ENCODE results near the gene PRXL2A.
A peak's percentile ranks its signal among the peaks of the same experiment; 100 is the strongest.

The PRXL2A gene

DNA sequence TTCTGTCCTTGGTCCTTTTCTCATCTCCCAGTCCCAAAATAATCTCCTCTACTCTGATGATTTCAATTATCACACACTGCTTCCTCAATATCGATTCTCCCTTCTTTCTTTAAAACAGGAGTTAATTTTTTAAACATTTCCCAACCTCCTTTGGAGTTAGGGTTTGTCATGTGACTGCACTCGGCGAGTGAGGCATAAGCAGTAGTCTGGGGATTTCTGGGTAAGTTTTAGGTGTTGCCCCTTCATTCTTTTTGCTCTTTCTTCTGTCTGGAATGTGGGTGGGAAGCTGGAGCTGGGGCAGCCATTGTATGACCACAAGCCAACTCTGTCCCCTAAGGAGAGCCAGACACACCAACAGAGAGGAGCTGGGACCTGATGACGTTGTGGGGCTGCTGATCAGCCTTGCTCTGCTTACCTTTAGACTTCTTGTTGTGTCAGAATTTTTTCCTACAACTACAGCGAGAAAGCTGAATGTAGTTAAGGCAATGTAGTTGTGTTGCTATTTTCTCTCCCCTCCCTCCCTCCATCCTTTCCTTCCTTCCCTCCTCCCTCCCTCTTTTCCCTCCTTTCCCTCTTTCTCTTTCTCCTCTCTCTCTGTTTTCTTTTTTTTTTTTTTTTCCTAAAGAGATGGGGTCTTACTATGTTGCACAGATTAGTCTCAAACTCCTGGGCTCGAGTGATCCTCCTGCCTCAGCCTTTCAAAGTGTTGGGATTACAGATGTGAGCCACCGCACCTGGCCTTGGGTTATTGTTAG is 39.3 kb downstream of the PRXL2A start:
- no peak for DNase-seq

DNA sequence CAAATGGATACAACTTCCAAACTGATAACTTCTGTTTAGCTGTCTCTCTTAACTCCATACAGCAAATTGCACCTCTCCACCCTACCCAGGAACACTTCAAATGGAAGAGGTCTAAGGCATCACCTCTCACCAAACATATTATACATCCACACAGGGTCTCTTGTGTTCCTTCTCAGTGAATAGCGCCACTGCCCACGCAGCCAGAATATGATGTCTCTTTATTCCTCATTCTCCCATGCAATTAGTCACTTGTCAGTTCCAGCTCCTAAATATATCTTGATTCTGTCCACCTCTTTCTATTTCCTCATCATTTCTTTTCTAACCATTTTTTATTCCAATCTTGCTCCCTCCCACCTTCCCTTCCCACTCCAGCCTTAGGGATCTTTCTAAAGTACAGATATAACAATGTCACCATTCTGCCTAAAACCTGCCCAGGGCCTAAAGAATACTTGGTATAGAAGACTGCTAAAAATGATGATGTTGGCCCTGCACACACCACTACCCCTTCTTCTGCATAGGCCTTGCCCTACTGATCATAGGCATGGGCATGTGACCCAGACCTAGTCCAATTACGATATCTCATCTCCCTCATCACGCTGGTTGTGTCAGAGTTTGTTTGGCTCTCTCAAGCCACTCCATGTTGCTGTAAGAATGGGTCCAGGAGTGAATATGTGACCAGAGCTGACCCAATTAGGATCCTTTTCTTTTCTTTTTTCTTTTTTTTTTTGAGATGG is 40.0 kb downstream of the PRXL2A start:
- no peak for DNase-seq

DNA sequence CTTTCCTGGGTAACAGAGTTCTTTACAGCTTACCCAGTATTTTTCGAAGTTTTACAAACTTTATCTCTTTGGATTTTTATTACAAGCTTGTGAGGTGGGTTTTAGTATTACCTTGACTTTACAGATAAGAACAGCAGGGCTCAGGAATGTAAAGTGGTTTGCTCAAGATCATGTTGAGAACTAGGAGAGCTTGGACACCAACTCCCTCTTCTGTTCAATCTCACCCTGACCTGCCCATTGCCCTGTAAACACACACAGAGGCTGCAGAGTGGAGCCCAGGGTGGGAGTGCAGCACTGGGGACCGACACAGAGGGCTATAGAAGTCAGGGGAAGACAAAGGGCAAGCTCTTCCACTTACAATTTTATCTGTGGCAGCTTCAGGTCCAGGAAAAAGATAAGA is 41.2 kb downstream of the PRXL2A start:
- DNase-seq: no peak

- no peak for DNase-seq
Observed at GRCh38 chr10:80451132-80451531, 42.8 kb downstream of the PRXL2A start.

- no peak for DNase-seq
Observed at GRCh38 chr10:80452069-80452468, 43.7 kb downstream of the PRXL2A start.

DNA sequence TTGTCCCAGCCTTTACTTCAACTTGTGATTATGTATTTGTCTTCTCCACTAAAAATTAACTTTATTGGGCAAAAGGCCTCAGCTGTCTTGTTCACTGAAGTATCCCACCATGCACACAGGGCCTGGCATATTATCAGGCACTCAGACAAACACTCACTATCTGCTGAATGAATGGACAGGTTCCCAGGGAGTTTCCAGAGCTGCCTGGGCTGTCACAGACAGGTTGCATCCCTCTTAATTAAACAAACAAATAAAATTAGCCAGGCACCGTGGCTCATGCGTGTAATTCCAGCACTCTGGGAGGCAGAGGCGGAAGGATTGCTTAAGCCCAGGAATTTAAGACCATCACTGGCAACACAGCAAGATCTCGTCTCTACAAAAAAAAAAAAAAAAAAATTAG is 44.3 kb downstream of the PRXL2A start:
- DNase-seq: no peak

GRCh38 chr10:80453056-80453841 is 44.9 kb downstream of the PRXL2A start:
- no peak for DNase-seq

DNA sequence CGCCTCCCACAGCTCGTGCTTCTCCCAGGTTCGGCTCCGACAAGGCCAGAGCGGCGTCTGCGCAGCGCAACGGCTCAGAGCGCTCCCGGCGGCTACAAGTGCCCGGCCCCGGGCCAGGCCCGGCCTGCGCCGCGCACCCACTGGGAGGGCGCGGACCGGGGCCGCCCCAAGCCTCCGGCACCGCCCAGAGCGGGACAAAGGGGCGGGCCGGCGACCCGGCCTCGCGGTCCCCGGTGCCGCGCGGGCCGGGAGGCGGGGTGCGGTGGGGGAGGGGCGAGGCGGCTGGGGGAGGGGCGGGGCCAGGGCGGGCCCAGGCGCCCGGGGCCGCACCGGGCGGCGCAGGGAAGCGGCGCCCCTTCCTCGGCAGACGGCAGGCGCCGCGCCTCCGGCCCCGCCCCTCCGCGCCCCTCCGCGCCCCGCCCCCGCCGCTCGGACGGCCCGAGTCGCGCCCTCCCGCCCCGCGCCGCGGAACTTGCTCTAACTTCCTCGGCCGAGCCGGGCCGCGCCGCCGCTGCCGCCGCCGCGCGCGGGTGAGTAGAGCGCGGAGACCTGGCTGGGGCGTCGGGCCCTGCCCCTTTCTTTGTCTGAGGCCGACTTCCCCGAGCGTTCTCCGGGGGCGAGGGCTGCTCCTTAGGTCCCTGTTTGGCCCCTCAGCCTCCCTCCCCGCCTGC is 45.6 kb downstream of the PRXL2A start, which contains the start of gene TSPAN14:
TSS of gene TSPAN14 (plus strand) at position 469 of the 671 bp plus-strand sequence. CDS start 34,924 bp downstream, outside the sequence.
- DNase-seq: peak in 1 of 2 donors; percentile 68

DNA sequence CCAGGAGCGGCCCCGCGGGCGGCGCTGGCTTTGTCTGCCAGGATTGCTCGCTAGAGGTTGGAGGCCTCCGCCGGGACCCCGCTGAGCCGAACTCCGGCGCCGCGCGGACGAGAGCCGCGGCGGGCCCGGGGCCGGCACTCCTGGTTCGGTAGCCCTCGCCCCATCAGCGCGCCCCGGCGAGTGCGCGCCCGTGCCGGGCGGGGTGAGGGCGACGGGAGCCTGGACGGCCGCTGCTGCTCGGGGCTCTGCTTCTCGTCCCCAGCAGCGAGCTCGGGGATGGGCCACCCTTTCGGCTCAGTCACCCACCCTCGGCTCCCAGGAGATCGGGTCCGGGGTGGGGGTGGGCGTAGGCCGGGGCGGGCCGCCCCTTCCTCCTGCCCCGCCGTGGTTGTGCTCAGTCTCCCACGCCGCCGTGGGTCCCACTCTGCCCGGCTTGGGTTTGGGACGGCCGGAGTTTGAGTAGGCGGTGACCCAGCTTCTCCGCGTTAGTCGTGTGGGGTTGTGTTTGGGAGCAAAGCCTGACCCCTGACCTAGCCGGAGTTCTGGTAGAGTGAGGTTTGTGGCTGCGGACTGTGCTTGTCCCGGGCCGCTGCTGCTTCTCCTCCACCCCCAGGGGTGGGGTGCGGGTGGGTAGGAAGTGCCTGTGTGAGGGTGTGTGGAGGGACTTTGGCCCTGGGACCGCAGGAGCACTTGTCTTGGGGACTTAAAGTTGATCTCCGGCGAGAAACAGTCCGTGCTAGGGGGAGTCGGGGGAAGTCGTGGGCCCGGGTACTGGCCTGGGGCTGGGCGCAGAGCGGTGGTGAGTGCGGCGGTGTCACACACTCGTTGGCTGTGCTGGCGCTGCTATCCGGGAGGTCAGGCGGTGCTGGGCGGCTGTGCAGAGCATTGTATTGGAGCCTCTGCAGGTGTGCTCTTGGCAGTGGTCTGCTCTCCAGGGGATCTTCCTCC is 46.4 kb downstream of the PRXL2A start:
- DNase-seq: peak in 1 of 2 donors; percentile 28

DNA sequence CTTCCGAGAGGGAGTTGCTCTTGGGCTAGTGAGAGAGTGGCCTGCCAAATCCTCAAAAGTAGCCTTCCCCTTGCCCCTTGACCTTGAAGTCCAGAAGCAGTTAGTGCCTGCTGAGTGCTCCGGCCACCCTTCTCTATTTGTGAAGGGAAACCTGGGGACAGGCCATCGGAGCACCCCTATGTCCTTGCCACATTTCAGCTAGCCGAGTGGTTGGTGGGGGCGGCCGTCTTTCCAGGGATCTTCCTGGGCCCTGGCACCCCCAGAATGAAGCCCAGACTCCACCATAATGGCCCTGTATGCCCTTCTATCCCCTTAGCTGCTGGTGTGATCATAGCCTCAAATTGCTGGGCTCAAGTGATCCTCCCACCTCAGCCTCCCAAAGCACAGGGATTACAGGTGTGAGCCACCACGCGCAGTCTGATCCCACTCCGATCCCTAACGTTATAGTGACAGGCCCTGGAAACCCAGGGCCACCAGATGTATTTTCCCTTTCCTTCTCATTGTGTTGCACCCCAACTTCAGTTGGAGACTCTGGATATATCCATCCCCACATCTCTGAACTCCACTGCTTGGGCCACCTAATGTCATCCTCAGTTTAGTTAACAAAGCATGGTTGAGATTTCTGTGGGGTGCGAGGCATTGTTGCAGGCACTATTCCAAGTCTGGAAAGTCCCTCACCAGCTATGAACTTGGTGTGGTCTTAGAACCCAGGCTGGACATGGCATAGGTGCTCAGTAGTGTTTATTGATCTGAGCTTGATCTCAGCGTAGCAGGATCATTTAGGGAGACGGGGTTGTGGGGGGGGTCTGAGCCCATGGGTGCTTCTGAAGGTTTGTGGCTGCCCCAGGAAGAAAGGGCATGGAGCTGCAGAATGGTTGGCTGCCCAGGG is 47.4 kb downstream of the PRXL2A start:
- DNase-seq: no peak

- no peak for DNase-seq
Observed at GRCh38 chr10:80457554-80458262, 49.4 kb downstream of the PRXL2A start.

GRCh38 chr10:80458263-80458625 is 49.9 kb downstream of the PRXL2A start:
- no peak for DNase-seq

DNA sequence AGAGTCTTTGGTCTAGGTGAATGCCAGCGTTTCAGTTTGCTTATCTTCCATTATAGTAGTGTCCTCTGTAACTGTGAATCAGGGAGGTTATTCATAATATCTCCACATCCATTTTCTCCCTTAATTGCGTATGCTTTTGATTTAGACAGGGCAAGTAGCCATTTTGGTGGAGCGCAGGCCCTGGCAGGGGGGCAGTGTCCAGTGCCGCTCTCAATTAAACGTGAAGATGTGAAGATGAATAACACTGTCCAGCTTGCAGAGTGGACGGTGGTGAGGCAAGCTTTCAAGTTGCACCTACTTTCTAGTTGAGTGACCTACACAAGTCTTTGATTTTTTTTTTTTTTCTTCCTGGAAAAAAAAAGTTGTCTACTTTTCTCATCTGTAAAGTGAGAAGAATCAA is 50.3 kb downstream of the PRXL2A start:
- DNase-seq: no peak

- DNase-seq: peak; percentile 36 to 48
Observed at GRCh38 chr10:80459047-80459865, 50.9 kb downstream of the PRXL2A start.

DNA sequence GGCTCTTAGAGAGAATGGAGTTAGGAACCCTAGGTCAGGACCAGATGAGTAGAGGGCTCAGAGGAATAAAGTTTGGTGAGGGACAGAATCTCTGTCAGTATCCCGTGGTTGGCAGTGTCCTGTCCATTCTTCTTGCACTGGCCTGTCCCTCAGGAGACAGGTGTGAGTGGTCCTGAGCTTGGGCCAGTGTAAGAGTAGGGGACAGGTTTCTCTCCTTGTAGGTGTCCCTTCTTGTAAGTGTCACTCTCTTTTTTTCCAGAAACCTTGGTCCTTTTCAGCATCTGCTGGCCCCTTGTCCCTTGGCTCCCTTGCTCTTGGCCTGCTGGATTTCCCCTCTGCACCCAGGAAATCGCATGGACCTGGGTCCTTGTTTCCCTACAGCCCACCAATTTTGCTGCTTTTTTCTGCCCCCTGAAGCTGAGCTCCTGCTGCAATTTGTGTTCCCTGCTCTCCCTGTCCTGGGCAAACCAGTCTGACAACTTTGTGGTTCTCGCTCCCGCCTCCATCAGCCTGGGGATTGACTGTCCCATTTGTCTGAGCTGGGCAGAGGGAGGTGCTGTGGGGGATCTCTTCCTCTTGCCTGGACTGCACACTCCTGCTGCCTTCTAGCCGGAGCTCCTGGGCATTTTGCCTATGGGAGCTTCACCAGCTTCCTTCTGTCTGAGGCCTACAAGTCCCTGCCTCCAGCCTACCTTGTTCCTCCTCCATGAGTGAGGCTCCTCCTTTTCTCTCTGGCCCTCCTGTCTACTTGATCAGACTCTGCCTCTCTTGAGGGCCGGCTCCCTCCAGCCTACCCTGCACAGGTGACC is 52.3 kb downstream of the PRXL2A start:
- DNase-seq: no peak

DNA sequence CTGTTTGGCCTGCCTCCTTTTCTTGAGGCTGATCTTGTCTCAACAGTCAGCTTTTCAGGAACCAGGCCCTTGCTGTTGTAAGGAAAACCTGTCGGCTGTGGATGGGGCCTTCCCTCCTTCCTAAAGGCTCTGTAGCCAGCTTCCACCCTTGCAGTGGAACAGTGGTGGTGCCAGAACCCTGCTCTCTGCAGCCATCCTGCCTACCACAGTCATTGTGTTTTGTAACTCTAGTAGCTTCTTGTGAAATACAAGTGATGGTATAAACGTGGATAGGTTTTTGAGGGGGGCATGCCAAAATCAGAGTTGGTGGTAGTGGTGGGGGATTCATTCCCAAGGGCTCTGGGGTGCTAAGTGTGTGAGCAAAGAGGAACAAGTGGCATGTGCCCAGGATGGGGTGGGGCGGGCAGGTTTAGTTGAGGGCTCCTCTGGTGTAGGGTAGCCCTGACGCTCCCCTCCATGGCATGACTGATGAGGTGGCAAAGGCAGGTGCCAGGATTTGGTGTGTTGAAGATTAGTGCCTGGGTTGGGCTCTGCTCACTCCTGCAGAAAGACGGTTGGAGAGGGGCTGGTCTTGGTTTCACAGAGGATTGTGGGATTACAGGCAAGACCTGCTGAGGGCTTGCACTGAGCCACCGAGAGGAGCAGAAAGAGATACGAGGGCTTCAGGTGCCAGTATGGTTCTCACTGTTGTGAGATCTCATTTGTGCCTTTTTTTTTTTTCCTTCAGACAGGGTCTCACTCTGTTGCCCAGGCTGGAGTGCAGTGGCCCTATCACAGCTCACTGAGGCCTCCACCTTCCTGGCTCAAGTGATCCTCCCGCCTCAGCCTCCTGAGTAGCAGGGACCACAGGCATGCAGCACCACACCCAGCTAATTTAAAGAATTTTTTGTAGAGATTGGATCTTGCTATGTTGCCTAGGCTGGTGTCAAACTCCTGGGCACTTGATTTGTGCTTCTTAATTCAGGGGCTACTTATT is 53.1 kb downstream of the PRXL2A start:
- DNase-seq: no peak

Data from bone marrow (tissue), 2 donors.